Activated T-helper 1 cell treated with Interleukin-2 at 50 U/mL for 16 hours (primary cell): ENCODE results near the gene PLEKHG3.

Experiments used
- DNase-seq: peaks from one replicate; pipeline ENCODE4 v3.0.0-alpha.2; 2020; ENCODE audit warnings: low read depth

The PLEKHG3 gene

DNA sequence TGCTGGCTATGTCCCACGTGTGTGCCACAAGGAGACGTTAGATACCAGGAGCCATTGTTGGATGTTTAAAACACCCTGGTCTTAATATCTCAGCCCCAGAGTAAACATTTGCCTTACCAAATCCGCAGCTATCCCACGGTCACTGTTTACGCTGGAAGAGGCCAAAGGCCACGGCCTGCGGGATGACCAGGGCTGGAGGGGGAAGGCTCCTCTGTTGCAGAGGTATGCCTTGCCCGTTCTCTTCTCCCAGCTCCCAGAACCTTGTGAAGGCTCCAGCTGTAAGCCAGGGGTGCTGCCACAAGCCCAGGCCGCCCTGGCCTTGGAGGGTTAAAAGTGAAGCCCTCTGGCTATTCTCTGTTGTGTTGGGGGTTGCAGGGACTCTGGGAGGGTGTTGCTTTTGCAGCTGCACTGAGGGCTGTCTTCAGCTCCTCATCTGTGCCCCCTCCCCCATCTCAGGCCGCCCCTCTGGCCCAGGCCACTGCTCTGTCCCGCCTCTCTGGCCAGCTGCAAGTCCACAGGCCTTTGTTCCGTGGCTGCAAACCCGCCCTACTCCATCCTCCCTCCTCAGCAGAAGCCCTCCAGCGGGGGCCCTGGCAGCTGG is 2.5 kb downstream of the PLEKHG3 start:
- DNase-seq = no peak

DNA sequence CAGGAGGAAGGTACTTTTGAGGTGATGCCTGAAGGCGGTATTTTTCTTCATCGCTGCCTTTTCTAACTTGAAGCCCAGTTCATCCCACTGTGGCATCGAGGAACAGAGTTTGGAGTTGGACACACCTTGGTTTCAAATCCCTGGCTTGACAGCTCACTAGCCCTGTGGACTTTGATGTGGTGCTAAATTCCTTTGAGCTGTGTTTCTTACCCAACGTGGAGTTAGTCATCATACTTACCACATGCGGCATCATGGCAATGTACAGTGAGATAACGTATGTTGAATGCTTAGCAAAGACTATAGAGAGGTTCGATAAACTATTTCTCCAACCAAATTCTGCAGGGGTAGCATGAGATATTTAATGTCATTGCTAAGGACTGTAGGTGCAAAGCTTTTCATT is 3.4 kb downstream of the PLEKHG3 start:
- DNase-seq = no peak

DNA sequence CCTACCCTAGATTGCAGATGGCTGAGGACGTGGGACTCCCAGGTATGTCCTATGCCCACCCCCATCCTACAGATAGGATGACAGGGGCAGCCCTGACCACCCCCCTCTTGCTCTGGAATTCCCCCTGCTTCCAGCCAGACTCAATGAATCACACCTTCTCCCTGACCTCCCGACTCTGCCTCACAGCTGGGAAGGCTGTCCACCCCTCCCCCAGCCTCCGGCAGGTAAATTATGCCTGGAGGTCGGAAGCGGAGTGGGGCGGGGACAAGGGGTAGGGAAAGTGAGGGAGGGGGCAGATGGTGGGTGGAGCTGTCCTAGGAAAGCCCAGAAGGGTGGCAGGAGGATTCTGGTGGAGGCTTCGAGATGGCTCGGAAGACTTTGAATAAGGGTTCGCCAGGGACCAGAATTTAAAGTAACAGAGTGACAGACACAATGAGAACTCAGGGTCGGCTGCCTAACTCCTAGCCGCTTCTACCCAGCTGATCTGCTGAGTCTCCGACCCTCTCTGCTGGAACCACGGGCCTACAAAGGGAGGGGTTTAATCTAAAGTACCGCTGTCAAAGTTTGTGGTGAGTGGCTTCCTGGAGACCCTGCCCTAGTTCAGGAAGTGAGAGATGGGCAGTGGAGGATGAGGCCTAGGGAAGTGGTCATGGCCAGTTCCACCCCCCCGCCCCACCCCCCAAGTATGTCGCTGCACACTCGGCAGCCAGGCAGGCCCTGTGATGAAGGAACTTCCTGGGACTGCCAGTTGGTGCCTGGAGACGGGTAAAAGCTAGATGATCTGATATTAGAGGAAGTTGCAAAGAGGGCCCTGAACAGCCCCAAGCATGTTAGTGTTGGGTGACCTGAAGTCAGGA is 4.2 kb downstream of the PLEKHG3 start:
- peak; percentile 29 for DNase-seq

DNA sequence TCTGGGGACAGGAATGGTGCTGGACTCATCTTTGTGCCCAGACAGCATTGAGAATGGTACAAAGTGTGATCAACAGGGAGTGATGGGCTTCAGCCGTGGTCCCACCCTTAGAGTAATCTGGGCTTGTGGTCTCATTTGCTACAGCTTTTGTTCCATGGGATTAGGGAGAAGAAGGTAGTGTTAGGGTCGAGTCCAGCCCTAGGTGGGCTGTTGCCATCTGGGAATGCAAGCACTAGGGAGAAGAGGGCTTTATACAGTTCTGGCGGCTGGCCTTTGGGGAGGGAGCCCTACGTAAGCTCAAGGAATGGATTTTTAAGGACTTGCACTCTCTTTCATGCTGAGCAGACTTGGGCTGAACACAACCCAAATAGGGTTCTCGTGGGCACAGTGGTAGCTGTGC is 4.9 kb downstream of the PLEKHG3 start:
- DNase-seq = no peak

DNA sequence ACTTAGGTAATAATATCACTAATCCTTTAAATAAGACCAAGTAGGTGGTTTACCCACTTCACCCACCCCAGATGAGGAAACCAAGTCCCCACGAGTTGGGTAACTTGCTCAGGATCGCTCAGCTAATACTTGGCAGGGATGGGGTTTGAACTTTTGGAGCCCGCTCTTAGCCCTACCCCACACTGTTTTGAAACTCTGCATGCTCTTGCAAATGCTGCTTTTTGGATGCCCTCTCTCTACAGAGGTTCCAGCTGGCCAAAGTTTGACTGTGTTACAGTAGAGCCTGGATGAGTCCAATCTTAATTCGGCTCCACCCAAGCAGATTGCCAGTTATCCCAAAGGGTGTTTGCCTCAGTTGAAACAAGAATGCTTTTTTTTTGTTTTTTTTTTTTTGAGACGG is 6.8 kb downstream of the PLEKHG3 start:
- DNase-seq = no peak

DNA sequence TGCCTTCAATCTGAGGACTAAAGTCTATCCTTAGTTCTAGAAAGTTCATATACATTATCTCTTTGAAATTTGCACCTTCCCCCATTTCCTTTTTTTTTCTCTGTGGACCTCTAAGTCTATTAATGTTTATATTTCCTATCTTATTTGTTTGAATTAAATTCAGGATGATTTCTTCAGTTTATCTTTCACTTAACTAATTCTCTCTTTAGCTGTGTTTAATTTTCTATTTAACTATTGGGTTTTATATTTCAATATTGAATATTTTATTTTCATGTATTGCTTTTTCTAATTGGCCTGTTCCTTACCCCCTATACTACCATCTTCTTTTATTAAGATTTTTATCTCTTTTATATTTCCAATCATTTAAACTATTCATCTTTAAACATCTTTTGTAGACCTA is 9.5 kb downstream of the PLEKHG3 start:
- no peak for DNase-seq

DNA sequence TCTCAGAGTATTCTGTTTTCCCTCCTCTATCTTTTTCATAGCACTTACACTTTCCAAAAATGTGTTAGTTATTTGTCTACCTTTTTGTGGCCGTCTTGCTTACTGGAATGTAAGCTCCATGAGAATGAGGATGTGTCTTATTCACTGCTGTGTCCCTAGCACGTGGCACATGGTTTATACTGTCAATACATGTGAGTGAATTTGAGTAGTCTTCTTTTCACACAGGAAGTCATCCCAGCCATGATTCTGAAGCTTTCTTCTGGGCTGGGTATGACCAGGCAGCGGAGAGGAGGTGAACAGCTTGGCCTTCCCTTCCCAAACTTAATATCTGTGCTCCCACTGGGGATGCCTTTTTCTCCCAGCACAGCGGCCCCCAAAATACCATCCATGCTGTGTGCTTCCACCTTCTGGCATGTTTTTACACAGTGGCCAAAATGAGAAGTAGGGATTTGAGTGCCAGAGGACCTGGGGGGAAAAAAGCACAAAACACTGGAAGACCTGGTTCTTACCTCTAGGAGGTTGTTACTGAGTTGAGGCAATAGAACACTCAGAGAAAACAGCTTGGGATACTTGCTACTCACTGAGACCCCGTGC is 10.3 kb downstream of the PLEKHG3 start:
- DNase-seq = no peak

DNA sequence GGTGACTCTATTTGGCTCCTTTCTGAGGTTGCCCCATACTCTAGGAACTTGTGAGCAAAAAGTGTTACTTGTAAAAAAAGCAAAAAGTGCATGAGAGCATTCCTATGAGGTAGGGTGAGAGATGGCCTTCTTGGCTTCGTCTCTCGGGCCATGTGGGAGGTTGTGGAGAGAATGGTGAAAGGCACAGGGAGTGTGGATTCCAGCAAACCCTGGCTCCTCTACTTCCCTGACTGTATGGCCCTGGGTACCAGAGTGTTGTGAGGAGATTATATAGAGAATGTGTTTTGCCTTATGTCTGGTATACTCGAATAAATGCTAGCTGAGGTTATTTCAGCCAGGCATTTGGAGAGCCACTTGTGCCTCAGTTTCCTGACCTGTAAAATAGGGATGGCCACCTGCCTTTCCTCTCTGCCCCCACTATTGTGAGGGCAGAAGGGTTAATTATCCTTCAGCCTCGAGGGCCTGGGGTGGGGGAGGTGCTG is 11.0 kb downstream of the PLEKHG3 start:
- no peak for DNase-seq

DNA sequence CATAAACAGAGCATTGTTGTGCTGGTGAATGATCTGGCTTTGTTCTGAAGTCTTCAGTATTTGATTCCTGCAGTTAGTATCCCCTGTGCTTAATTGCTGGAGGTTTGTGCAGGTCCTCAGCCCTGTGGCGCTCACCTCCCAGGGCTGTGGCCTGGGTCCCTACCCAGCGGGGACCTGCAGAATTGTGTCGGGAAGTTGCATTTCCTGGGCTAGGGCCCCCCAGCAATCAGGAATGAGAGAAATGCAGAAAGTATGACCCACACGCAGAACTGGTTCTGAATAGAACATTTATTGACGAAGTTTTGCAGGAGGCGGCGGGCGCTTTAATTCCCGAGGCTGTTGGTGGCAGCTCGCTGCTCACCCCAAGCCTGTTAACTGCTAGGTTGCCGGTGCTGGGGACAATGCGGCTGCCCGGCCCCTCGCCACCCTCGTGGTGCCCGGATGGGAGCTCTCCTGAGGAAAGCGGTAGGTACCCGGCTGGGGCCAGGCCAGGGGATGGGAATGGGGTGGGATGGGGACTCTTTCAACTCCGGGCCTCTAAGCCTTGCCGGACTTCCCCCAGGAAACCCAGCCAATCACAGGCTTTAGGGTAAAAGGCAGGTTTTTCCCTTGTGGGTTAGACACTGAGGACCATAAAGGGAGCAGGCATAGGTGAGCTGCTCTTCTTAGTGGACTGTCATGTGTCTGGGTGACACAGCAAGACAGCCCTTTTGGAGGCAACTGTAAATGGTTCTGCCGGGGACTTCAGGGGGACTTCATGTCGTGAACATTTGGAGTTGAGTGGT is 11.6 kb downstream of the PLEKHG3 start:
- no peak for DNase-seq

DNA sequence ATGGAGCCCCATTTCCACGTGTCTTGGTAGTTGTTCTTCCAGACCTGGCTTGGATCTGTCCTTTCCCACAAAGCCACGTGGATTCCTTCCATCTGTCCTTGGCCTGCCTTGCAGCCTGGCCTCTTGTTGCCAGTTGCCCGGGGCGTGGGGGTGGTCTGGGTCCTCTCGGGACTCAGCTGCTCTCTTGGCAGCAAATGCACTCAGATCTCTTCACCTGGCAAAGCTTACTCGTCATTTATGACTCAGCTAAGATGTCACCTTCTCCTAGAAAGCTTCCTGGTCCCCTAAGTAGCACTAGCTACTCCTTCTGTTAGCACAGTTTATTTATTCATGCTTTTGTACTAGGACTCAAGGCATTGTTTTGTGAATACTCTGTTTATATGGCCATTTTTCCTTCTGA is 13.6 kb downstream of the PLEKHG3 start:
- no peak for DNase-seq

DNA sequence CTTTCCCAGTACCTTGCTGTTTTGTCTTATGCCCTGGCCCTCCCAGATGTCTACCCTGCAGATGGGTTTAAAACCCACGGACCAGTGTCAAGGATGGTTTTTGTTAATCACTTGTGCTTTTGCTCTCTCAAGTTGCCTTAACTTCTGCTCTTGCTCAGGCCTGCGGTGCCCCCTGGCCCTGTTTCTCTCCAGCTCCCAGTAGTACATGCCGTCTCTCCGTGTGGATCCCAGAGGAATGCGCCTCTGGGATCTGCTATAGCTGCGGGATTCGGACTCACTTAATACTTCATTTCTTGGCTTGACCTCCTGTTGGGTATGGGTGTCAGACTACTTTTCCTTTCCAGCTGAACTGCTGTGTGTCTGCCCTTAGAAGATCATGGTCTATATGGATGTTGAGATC is 14.5 kb downstream of the PLEKHG3 start:
- DNase-seq = no peak

DNA sequence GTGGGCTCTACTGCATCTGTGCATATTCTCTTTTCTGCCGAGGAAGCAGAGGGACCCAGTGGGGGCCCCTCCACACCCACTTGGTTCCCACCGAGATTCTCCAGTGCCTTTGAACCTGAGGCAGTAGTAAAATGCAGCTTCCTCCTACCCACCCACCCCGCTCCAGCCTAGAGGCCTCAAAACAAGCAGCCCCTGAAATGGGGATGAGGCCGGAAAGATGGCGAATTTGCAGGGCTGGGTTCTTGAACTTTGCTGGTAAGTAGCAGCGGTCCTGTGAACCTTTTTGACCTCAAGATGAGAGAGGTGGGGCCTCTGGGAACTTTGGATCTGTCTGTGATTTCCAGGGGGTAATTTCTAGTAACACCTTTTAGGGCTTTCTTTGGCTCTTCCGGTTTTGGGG is 15.4 kb downstream of the PLEKHG3 start:
- DNase-seq = no peak

DNA sequence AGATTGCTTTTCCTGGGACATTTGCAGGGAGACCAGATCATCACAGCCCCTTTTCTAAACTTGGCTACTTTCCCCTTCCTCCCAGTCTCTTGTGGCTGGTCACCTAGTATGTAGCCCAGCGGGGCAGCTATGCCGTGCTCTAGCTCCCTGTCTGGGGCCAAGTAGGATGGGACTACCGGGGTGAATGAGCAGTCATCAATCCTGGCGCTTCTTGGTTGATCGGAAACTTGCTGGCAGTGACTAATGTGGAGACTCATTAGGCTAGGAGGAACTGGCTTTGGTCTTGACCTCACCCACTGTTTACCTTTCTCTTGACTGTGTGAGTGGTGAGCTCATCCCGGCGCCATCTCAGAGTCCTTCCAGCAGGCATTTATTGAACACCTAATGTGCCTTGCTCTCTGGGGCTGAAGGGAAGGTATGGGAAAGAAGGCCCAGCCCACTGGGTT is 15.9 kb downstream of the PLEKHG3 start:
- no peak for DNase-seq

DNA sequence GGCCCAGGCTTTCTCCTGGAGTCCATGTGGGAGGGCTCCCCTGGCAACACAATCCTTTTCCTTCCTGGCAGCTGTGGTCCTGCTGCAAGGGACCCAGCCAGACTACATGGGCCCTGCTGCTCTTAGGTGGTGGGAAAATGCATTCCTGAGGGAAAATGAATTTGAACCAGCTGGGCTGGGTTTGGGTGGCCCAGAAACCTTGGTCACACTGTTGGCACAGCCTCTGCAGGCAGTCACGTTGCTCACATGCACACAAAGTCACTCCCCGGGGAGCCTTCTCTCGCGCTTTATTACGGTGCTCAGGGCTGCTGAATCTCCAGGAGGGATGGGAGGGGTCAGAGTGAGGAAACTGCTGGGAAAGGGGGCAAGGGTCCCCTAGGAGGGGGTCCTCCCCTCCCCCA is 17.2 kb downstream of the PLEKHG3 start:
- DNase-seq = no peak

DNA sequence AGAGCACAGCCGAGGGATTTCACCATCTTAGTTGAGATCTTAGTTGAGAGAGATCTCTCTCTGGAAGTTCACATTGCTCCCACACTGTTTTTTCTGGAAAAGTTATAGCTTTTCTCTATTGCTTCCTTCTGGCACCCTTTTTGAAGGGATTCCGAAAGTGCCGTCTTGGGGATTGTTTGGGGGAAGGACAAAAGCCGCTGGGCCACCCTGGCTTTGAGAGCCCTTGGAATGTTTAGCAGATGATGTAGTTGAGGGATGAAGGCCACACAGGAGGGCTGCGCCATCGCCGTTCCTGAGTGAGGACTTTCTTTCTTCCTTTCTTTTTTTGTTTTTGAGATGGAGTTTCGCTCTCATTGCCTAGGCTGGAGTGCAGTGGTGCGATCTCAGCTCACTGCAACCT is 17.7 kb downstream of the PLEKHG3 start:
- DNase-seq = no peak

DNA sequence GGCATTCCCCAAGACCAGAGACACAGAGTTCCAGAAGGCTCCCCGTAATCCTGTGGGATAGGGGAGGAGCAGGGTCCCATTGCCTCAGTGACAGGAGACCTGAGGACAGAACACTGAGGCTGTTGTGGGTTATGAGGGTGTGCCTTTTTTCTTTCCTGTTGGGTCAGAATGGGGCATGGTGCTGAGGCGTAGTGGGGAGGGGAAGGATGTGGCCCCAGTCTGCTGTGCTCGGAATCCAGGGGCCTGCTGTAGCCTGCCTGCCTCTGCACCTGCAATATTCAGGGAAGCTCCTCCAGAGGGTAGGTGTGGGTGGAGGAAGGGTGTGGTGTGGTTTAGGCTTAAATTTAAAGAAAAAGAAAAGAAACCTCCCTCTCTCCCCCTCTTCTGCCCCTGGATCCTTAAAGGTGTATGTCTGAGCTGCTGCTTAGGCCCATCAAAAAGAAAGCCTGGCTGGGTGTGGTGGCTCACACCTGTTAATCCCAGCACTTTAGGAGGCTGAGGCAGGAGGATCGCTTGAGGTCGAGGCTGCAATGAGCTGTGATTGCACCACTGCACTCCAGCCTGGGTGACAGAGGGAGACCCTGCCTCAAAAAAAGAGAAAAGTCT is 18.7 kb downstream of the PLEKHG3 start:
- DNase-seq = peak; percentile 31

DNA sequence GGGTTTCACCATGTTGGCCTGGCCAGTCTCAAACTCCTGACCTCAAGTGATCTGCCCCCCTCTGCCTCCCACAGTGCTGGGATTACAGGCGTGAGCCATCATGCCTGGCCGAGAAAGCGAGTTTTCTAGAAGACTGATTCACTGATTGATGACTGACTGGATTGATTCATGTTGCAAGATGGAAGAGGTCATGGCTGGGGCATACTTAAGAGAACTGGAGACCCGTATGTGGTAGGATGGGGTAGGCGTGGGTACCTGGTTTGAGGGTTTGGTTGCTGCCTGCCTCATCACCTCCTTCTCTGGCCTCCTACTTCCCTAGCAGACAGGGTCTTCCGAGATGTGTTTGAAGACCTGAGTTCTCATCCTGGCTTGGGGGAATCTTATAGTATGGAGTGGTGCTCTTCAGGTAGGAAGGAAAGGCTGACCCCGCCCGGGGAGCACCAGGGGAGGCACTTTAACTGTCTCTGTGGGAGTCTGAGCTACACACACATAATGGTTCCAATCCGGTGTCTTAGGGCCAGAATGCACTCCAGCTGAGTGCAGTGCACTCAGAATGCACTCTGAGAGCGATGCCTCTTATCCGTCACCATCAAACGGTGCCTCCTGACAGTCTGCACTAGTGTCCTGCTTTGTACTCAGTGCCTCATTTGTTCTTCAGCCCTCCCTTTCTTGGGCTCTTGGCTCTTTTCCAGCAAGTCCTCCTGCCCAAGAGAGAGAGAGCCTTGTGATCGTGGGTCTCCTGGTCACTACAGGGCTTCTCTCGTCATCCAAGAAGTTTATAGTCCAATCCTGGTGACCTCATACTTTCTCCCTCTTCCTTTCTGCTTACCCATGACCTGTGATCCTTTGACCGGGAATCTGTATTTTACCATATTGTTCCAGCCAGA is 19.7 kb downstream of the PLEKHG3 start:
- DNase-seq = no peak

DNA sequence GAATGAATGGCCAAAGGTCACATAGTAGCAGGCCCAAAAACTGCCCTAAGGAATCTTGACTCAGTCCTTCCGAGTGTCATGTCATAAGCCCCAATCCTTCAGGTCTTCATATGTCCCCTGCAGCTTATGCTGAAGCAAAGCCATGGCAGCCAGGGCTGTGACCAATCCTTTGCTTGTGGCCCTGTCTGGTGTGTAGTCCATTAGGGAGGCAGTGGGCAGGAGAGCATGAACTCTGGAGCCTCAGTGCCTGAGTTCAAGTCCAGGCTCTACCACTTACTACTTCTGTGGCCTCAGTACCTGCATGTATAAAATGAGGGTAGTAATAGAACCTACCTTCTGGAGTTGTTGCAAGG is 20.3 kb downstream of the PLEKHG3 start:
- DNase-seq = no peak

DNA sequence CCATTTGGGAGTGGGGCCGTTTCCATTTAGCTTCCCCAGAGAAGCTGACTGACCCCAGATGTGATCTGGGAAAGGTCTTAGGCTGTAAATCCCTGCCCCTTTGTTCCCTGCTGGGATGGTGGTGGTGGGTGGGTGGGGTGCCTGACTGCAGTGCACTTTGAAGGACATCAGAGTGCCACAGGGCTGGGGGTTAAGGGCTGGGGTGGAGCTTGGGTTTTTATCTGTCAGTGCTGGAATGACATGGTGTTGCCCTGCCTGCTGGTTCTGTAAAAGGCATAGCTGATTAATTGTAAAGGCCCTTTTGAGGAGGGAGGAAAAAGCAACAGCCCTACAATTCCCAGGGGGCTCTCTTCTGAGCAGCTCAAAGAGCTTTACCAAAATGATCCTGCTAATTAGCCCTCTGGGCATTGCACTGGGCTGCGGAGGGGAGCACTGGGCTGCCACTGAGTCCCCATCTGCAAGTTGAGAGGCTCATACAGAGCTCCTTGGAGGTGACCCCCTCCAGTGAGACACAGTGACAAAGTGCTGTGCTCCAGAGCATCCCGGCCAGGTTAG is 21.1 kb downstream of the PLEKHG3 start:
- DNase-seq = no peak

DNA sequence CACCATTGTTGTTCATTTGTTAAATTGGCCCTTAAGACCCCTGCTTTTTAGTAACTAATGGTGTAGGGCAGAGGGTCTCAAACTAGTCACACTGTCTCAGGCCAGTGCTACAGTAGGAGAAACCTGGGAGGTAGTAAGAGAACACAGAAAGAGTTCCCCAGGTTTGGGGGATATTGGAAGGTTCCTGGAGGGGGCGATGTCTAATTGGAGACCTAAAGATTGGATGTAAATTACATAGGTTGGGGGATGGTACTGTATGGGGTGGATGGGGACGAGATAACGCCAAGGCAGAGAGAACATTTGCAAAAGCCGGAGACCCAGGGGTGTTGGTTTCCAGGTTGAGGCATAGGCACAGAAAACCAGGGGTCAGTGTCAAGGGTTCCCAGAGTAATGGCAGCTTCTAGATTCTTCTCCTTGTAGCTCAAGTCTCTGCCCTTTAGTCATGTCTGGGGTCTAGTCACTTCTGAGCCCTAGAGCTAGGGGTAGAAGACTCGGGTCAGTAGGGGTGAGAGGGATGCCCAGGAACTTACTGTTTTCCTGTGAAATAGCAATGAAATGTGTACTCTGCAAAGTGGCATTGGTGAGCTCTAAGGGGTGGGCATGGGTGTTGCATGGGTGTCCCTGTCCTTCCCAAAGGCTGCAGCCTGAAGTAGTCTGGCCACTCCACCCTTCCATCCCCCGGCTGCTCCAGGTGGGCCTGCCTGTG is 21.8 kb downstream of the PLEKHG3 start:
- no peak for DNase-seq
